Measurements from ENCODE around the gene ENPP7.

GRCh38 chr17:79746889-79747507, 16.3 kb downstream of the ENPP7 start:
- TF ChIP-seq POLR2A (IDR thresholded peaks at IDR 0.05; ENCODE audit: low read depth, low read length) (no peak), TAF1 (IDR thresholded peaks at IDR 0.05; ENCODE audit: low read depth, low read length) (no peak)

Data from GM12891 (cell line).